NCI-H2196 treated with DMSO at 0.1 percent for 48 hours (cell line): ENCODE data around the gene JUNB.
A peak's percentile ranks its signal among the peaks of the same experiment; 100 is the strongest.

Source experiments
- DNase-seq: peaks from one replicate; lab custom pipeline; 2025; ENCODE audit not compliant: unreplicated experiment; lab: John Stamatoyannopoulos, UW

Gene JUNB

GRCh38 chr19:12840091-12841079 is 49.1 kb downstream of the JUNB start:
- DNase-seq: peak; percentile 48

GRCh38 chr19:12841094-12841493 is 49.8 kb downstream of the JUNB start:
- DNase-seq: no peak

GRCh38 chr19:12842511-12842910 is 51.2 kb downstream of the JUNB start:
- DNase-seq: no peak
